HG03571 (cell line): Measurements from ENCODE around the gene NODAL.
A peak's percentile ranks its signal among the peaks of the same experiment; 100 is the strongest.

Experiments
- ATAC-seq: cut with Tn5 transposase; IDR thresholded peaks from one replicate; pipeline ENCODE4 v1.9.1; 2021; ENCODE audit not compliant: unreplicated experiment

The NODAL gene

DNA sequence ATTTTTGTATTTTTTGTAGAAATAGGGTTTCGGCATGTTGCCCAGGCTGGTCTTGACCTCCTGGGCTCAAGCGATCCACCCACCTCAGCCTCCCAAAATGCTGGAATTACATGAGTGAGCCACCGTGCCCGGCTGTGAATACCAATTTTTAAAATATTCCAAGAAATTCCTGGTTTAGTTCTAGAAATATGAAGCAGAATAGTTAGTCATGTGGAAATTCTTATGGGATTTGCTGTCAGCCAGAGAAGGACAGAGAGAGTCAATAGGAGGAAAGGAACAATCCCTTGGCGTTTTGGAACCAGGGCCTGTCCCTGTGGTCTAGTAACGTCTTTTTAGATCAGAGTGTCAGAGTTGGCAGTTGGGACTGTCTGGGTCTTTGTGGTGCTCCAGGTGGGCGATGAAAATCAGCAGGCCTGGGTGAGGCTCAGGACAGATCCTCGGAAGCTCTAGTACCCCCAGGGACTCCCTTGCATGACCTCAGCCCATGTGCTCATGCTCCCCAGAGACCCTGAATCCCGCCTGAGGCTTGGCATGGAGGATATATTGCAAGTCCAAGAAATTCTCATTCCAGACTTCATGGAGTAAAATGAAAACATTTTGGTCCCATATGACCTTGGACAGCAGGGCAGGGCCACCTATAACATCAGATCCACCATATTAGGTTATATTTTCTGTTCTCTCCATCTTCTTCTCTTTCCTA, 7.8 kb downstream of the NODAL start:
- no peak for ATAC-seq

DNA sequence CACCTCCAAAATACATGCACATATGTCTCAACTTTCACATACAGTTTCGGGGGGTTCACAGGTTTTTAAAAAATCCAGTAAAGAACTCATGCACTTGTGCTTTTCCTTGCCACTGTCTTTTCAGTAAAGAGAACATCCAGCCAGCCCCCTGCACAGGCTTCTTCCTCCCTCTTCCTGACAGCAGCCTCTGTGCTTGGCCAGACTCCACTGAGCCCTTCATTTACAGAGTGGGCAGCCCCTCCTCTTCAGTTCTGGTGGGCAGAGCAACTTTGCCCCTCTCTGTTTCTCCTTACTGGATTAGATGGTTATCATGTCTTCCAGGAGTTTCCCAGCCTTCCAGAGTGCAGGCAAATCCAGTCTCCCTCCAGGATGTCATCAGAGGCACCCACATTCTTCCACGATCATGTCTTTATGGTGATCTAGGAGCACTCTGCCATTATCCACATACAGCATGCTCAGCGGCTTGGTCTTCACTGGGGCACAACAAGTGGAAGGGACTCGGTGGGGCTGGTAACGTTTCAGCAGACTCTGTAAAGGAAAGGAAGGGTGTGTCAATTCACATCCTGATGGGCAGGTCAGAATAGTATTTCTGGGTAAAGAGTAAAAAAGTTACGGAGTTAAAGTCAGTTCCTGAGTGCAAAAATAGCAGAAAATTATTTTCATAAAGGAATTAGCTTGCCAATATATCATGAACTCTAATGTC, 8.8 kb downstream of the NODAL start:
- no peak for ATAC-seq

GRCh38 chr10:70432101-70432500, 9.4 kb downstream of the NODAL start:
- no peak for ATAC-seq

- ATAC-seq: no peak
Measured at GRCh38 chr10:70430493-70431445, 10.7 kb downstream of the NODAL start.

- ATAC-seq: no peak
Measured at GRCh38 chr10:70426823-70427222, 14.7 kb downstream of the NODAL start.

DNA sequence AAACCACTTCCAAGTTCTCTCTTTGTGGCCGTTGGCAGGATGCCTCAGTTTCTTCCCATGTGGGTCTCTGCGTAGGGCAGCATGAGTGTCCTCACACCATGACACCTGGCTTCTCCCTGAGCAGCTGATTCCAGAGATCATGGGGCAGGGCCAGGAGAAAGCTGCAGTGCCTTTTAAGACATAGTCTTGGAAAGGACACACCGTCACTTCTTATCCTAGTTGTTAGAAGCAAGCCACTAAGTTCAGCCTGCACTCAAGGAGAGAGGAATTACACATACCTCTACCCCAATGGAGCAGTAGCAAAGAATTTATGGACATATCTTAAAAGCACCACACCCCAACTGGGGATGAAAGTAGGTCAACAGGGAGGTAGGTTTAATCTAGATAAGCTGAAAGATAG, 16.4 kb downstream of the NODAL start:
- ATAC-seq: no peak

GRCh38 chr10:70424320-70424719, 17.2 kb downstream of the NODAL start:
- ATAC-seq: no peak

DNA sequence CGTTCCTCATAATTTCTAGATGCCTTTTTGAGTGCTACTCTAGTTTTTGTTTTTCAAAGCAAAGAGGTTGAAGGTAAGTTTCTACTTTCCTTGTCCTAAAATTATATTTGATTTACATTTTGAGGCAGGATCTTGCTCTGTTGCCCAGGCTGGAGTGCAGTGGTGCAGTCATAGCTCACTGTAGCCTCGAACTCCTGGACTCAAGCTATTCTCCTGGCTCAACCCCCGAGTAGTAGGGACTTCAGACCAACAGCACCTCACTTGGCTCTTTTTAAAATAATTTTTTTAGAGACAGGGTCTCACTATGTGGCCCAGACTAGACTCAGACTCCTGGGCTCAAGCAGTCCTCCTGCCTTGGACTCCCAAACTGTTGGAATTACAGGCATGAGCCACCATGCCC, 22.8 kb downstream of the NODAL start:
- no peak for ATAC-seq

DNA sequence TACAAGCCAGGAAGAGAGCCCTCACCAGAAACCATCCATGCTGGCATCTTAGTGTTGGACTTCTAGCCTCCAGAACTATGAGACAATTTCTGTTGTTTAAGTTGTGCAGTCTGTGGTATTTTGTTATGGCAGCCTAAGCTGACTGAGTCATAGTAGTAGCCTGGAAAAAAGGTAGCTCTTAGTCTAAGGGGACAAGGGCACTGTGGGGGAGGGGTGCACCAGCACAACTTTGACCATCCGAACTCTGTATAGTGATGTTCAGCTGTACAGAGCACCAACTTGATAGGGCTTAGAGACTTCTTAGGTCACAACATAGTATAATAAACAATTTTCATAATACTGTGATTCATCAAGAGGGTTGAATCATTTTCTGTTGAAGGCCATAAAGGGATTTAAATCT, 23.3 kb downstream of the NODAL start:
- ATAC-seq: no peak

GRCh38 chr10:70417568-70417967, 23.9 kb downstream of the NODAL start:
- ATAC-seq: no peak

GRCh38 chr10:70412356-70412755, 29.1 kb downstream of the NODAL start:
- ATAC-seq: no peak

- no peak for ATAC-seq
Measured at GRCh38 chr10:70410608-70411007, 30.9 kb downstream of the NODAL start.

DNA sequence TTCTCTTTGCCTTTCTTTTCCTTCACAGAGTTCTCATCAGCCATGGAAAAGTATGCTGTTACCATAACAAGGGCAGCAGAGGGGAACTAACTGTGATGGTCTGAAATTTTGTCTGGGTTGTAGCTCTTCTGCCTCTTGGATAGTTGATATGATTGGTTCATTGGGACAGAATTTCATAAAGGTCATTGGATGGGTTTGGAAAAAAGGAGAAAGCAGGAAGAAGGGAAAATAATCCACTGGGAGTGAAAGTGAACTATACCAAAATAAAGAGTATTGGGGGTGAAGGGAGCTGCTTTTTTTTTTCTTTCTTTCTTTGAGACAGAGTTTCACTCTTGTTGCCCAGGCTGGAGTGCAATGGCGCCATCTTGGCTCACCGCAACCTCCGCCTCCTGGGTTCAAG, 31.7 kb downstream of the NODAL start:
- no peak for ATAC-seq

GRCh38 chr10:70405037-70405824, 36.2 kb downstream of the NODAL start:
- ATAC-seq: peak; percentile 35

DNA sequence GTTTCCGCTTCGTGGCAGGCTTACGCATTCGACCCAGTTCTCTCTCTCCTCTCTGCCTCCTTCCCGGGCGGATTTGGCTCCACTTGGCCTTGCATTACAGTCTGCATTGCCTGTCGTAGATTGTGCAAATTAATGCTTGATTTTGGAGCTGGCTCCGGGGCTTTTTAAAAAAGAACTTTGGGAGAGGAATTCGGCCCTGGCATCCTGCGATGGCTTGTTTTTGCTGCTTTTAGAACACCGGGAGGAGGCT, 36.8 kb downstream of the NODAL start:
- no peak for ATAC-seq

- ATAC-seq: peak; percentile 69
Measured at GRCh38 chr10:70404036-70404786, 37.3 kb downstream of the NODAL start, which contains the start of gene EIF4EBP2. Gene EIF4EBP2 (plus strand): TSS chr10:70404145. CDS start chr10:70404402, 257 bp downstream.

DNA sequence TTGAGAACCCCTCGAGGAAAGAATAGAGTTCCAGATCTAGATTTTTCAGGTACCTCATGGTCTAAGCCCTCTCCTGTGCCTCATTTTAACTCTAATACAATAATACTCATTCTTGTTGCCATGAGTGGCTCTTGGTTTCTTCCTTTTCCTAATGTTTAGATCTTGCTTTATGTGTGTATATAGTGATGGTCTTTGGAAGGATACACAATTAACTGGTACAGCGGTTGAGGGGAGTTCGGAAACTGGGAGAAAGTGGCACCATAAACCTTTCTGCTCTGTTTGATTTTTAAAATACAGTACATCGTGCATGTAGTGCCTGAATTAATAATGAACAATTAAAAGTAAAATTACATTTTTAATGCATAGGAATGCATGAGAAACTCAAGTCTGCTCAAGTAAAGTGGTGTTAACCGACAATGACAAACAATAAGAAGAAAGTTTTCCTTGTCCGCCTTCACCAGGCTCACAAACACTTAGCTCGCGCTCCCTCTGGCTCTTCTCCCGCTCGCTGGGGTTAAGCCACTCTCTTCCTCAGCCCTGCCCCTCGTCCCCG, 37.9 kb downstream of the NODAL start:
- ATAC-seq: no peak

DNA sequence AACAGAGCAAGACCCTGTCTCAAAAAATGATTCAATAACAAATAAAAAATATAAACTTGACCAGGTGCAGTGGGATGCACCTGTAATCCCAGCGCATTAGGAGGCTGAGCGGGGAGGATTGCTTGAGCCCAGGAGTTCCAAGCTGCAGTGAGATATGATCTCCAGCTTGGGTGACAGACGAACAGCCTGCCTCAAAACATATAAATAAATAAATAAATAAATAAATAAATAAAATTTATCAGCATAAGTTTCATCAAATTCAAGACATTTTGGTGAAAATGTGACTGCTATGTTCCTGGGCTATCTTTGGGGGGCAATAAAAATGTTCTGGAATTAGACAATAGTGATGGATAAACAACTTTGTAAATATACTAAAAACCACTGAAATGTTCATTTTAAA, 42.3 kb downstream of the NODAL start:
- ATAC-seq: no peak

DNA sequence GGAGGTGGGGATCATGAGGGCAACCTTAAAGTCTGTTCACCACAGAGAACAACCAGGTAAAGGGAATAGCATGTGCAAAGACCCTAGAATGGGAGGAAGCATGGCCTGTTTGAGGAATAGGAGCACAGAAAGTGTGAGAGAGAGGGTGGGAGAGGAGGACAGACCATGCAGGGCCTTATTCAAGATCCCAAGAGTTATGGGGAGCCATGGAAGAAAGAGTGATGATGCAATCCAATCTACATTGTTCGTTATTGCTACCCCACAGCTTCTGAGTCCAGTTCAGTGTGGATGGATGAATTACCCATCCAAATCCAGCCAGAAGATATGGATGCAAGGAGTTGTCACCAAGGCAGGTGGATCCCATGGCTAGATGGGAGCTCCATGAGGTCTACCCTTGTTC, 45.3 kb downstream of the NODAL start:
- ATAC-seq: no peak

GRCh38 chr10:70391654-70392053, 49.8 kb downstream of the NODAL start:
- no peak for ATAC-seq
